AG10803 (cell line): ENCODE measurements around the gene VPREB1.

Experiments
- DNase-seq: peaks from one replicate; pipeline ENCODE4 v3.0.0; 2010; ENCODE audit warnings: low read depth
- H3K4me3 ChIP-seq: 2 replicates; pipeline ENCODE4 v1.5.1; 2011; ENCODE audit warnings: mild to moderate bottlenecking, low read length, control low read depth
- TF ChIP-seq, protein P1 (sequence below): conservative IDR thresholded peaks from 2 replicates; pipeline ENCODE4 v1.5.1; 2011; ENCODE audit warnings: mild to moderate bottlenecking, low read length, control low read depth, inconsistent platforms

VPREB1 gene

DNA sequence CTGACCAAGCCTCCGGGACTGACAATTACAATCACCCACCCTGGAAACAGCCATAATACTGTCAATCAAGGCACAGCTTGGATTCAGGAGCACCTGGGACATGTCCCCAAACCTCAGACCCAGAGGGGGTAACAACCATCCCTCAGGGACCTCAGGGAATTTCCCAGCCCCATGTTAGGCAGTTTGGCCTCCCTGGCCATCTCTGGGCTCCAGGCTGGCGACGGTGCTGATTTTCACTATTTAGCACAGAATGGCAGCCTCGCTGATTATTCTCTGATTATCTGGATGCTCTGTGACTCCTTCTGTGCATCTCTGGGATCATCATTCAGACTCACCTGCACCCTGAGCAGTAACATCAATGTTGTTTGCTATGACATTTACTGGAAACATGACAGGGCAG lies 45.8 kb upstream of the VPREB1 start:
- no peak overlapping the region for H3K4me3 ChIP-seq
- no peak for DNase-seq
- TF ChIP-seq, protein P1, sequence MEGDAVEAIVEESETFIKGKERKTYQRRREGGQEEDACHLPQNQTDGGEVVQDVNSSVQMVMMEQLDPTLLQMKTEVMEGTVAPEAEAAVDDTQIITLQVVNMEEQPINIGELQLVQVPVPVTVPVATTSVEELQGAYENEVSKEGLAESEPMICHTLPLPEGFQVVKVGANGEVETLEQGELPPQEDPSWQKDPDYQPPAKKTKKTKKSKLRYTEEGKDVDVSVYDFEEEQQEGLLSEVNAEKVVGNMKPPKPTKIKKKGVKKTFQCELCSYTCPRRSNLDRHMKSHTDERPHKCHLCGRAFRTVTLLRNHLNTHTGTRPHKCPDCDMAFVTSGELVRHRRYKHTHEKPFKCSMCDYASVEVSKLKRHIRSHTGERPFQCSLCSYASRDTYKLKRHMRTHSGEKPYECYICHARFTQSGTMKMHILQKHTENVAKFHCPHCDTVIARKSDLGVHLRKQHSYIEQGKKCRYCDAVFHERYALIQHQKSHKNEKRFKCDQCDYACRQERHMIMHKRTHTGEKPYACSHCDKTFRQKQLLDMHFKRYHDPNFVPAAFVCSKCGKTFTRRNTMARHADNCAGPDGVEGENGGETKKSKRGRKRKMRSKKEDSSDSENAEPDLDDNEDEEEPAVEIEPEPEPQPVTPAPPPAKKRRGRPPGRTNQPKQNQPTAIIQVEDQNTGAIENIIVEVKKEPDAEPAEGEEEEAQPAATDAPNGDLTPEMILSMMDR: no peak

DNA sequence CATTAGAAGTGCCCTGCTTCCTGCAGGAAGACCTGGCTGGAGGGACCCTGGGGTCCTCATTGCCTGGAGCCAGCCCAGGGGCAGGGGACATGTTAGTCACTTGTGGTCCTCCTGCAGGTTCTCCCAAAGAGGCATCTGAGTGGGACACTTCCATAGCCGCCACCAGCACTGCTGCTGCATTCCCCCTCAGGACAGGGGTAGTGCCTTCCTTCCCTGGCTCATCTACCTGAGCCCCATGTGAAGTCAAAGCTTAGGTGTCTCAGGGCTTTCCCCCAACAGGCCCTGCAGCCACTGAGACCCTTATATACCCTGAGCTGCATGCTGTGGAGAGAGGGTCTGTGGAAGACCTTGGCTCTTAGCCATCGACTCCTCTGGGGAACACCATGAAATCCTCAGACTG lies 45.0 kb upstream of the VPREB1 start:
- DNase-seq: no peak
- H3K4me3 ChIP-seq: no peak overlapping the region
- TF ChIP-seq, protein P1: no peak

DNA sequence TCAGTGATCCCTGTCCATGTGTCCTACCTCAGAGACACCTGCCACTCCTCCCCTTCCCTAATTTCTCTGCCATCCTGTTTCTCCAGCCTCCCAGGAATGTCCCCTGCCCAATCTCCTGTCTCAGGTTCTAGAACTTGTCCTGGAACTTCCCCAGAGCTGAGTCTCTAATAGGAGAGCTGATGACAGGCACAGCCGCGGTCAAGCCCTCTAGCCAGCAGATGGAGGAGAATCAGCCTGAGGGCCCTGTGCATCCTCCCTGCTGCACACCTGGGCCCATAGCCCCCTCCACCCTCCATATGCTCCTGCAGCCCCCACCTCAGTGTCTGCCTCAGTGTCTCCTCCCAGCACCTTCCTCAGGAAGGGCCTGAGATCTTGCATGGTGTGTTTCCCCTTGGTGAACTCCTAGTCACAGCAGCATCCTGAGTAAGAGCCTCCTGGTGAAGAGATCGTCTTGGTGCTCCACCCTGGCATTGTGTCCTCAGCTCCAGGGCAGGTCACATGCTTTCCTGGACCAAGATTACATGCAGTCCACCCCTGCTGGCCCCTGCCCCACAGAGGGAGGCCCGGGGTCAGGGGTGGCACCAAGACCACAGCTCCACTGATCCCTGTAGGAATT lies 43.9 kb upstream of the VPREB1 start:
- no peak overlapping the region for H3K4me3 ChIP-seq
- DNase-seq: no peak
- TF ChIP-seq, protein P1: no peak

- H3K4me3 ChIP-seq: no peak overlapping the region
- TF ChIP-seq, protein P1: peak; percentile 29
- DNase-seq: no peak
These were observed 43.2 kb upstream of the VPREB1 start for GRCh38 chr22:22201185-22201929.

- no peak overlapping the region for H3K4me3 ChIP-seq
- TF ChIP-seq, protein P1: no peak
- DNase-seq: no peak
These were observed 42.6 kb upstream of the VPREB1 start for GRCh38 chr22:22201930-22202343.

GRCh38 chr22:22203048-22203971 lies 41.3 kb upstream of the VPREB1 start:
- DNase-seq: no peak
- TF ChIP-seq, protein P1: no peak
- H3K4me3 ChIP-seq: no peak overlapping the region
